Measurements from ENCODE around the gene RNF31.

DNA sequence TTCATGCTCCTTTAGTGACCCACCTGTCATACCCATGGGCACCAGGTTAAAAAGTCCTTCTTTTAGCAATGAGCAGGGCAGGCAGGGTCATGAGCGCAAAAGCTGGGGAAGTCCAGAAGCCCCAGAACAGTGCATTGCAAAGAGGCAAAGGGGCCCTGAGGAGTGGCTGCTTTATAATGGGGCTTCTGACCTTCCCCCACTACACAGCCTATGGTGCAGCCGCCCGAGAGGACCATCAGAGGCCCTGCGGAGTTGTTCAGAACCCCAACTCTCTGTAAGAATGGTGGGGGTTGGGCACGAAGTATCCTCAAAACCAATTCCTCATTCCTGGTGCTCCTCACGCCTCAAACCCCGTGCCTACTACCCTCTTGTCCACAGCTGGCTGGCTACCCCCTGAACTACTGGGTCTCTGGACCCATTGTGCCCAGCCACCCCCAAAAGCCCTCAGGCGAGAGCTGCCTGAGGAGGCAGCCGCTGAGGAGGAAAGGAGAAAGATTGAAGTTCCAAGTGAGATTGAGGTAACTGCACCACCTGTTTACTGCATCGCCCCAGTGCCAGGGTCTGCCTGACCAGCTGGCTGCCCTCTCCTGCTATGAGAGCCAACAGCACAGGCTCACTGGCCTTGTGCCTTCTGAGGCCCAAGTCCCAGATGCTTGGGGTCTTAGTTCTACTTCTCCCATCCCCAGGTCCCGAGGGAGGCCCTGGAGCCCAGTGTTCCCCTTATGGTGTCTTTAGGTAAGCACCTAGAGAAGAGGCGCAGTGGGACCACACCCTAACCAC lies 31.3 kb downstream of the RNF31 start:
- TF ChIP-seq, protein P1, sequence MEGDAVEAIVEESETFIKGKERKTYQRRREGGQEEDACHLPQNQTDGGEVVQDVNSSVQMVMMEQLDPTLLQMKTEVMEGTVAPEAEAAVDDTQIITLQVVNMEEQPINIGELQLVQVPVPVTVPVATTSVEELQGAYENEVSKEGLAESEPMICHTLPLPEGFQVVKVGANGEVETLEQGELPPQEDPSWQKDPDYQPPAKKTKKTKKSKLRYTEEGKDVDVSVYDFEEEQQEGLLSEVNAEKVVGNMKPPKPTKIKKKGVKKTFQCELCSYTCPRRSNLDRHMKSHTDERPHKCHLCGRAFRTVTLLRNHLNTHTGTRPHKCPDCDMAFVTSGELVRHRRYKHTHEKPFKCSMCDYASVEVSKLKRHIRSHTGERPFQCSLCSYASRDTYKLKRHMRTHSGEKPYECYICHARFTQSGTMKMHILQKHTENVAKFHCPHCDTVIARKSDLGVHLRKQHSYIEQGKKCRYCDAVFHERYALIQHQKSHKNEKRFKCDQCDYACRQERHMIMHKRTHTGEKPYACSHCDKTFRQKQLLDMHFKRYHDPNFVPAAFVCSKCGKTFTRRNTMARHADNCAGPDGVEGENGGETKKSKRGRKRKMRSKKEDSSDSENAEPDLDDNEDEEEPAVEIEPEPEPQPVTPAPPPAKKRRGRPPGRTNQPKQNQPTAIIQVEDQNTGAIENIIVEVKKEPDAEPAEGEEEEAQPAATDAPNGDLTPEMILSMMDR (IDR thresholded peaks at IDR 0.05; ENCODE audit: low read depth, low read length): no peak
- TF ChIP-seq EZH2phosphoT487 (IDR thresholded peaks at IDR 0.05; ENCODE audit: low read depth): no peak

All from OCI-LY3 (cell line).